Measurements from ENCODE around the gene ZSWIM3. TPM values are rescaled to one million over a fixed set of nuclear protein-coding genes. Genes with fewer than 3 reads are reported as not detected.

The ZSWIM3 gene
- total and polyA plus RNA-seq, 2 of the 13 experiments (the other 11 are each of a cell fraction or from before 2014, with no cell fraction given): 5.2 to 5.8 TPM

- TF ChIP-seq ZNF441 (CRISPR knock-in tag; IDR thresholded peaks at IDR 0.05; ENCODE audit: borderline replicate concordance): 0 out of 2 replicates have a peak, but pooled peaks have one; percentile 8
- peak; percentile 67 for TF ChIP-seq ATF2 (CRISPR knock-in tag; IDR thresholded peaks at IDR 0.05)
- TF ChIP-seq ZNF713 (CRISPR knock-in tag; IDR thresholded peaks at IDR 0.05): no peak
- no peak for TF ChIP-seq ZSCAN30 (CRISPR knock-in tag; IDR thresholded peaks at IDR 0.05)
- peak; percentile 62 for TF ChIP-seq HNRNPLL (IDR thresholded peaks at IDR 0.05; ENCODE audit: low read depth, low read length, poor library complexity, severe bottlenecking)
- TF ChIP-seq ASH2L (IDR thresholded peaks at IDR 0.05; ENCODE audit: insufficient read length, low read depth, low read length): peak; percentile 68
- peak; percentile 43; the same call in 1 of the 2 replicates for TF ChIP-seq TARDBP (CRISPR knock-in tag; IDR thresholded peaks at IDR 0.05)
- TF ChIP-seq ZSCAN5A (CRISPR knock-in tag; IDR thresholded peaks at IDR 0.05; ENCODE audit: borderline replicate concordance): peak; percentile 24; the same call in 1 of the 2 replicates
- TF ChIP-seq KAT8 (CRISPR knock-in tag; IDR thresholded peaks at IDR 0.05): peak; percentile 81
- peak; percentile 26 for TF ChIP-seq ZNF230 (CRISPR knock-in tag; IDR thresholded peaks at IDR 0.05)
- peak; percentile 14; the same call in 1 of the 2 replicates for TF ChIP-seq ZNF850 (CRISPR knock-in tag; conservative IDR thresholded peaks at IDR 0.05)
- TF ChIP-seq ATF7-NPFF (CRISPR knock-in tag; IDR thresholded peaks at IDR 0.05; ENCODE audit: low read depth): peak; percentile 88
- no peak for TF ChIP-seq HNRNPH1 (optimal IDR thresholded peaks at IDR 0.05; ENCODE audit: low read depth, low read length)
- peak; percentile 46; the same call in 1 of the 2 replicates for TF ChIP-seq LBX2 (CRISPR knock-in tag; IDR thresholded peaks at IDR 0.05; ENCODE audit: borderline replicate concordance)
- peak; percentile 32; the same call in 1 of the 2 replicates for TF ChIP-seq HOXD1 (CRISPR knock-in tag; IDR thresholded peaks at IDR 0.05)
- peak; percentile 68; the same call in 1 of the 2 replicates for TF ChIP-seq ZNF232 (CRISPR knock-in tag; IDR thresholded peaks at IDR 0.05; ENCODE audit: borderline replicate concordance)
- TF ChIP-seq CBX1 (IDR thresholded peaks at IDR 0.05; ENCODE audit: low read depth): no peak
- peak; percentile 4; the same call in 1 of the 2 replicates for TF ChIP-seq ZNF790 (CRISPR knock-in tag; IDR thresholded peaks at IDR 0.05; ENCODE audit: borderline replicate concordance)
- TF ChIP-seq PCBP2 (optimal IDR thresholded peaks at IDR 0.05; ENCODE audit: low read depth, low read length, poor library complexity, severe bottlenecking): no peak
- peak; percentile 27; the same call in 1 of the 2 replicates for TF ChIP-seq ISL2 (CRISPR knock-in tag; IDR thresholded peaks at IDR 0.05)
- TF ChIP-seq ZNF724P (CRISPR knock-in tag; IDR thresholded peaks at IDR 0.05; ENCODE audit: borderline replicate concordance): peak; percentile 62; the same call in 1 of the 2 replicates
- no peak; the same call in 1 of the 2 replicates for TF ChIP-seq NFKB2 (CRISPR knock-in tag; IDR thresholded peaks at IDR 0.05; ENCODE audit: borderline replicate concordance)
- peak; percentile 79; the same call in 1 of the 2 replicates for TF ChIP-seq ZNF510 (CRISPR knock-in tag; IDR thresholded peaks at IDR 0.05; ENCODE audit: low read depth)
- peak; percentile 82 for TF ChIP-seq SAP130 (CRISPR knock-in tag; IDR thresholded peaks at IDR 0.05; ENCODE audit: low read depth)
- TF ChIP-seq FOXA3 (CRISPR knock-in tag; IDR thresholded peaks at IDR 0.05): peak; percentile 27
- TF ChIP-seq PHF20 (CRISPR knock-in tag; IDR thresholded peaks at IDR 0.05): peak; percentile 77
- peak; percentile 28; the same call in 1 of the 2 replicates for TF ChIP-seq ZBTB7A (CRISPR knock-in tag; IDR thresholded peaks at IDR 0.05)
These were observed 24.2 kb upstream of the ZSWIM3 start, which contains the start of gene SNX21 (continued) for GRCh38 chr20:45833030-45833882.

All from HepG2 (cell line).